Loucy (cell line): Measurements from ENCODE around the gene AKT1.

Experiments
- H2AFZ ChIP-seq: fragments of 200-600 bp; sonication (generic); 2 replicates; pipeline ENCODE4 v1.6.0; 2016; ENCODE audit warnings: antibody characterized with exemption, mild to moderate bottlenecking, low read length, moderate library complexity
- H3F3A ChIP-seq: fragments of 200-600 bp; 2 replicates; pipeline ENCODE4 v1.6.0; 2016; ENCODE audit warnings: antibody characterized with exemption, low read depth, mild to moderate bottlenecking
- H3K27me3 ChIP-seq: fragments of 200-600 bp; sonication (generic); 2 replicates; pipeline ENCODE4 v1.6.1; 2014; ENCODE audit warnings: low read length, mild to moderate bottlenecking; ENCODE audit not compliant: insufficient read depth, poor library complexity, severe bottlenecking
- H3K36me3 ChIP-seq: fragments of 200-600 bp; sonication (generic); 2 replicates; pipeline ENCODE4 v1.6.1; 2016; ENCODE audit warnings: low read length; ENCODE audit not compliant: insufficient read depth
- H3K4me1 ChIP-seq: fragments of 200-600 bp; sonication (generic); 2 replicates; pipeline ENCODE4 v1.5.1; 2014; ENCODE audit warnings: low read length, mild to moderate bottlenecking; ENCODE audit not compliant: insufficient read depth, poor library complexity, severe bottlenecking
- H3K4me2 ChIP-seq: fragments of 200-600 bp; sonication (generic); 2 replicates; pipeline ENCODE4 v1.6.0; 2014; ENCODE audit warnings: antibody characterized with exemption, low read length, low read depth, mild to moderate bottlenecking; ENCODE audit not compliant: poor library complexity, severe bottlenecking
- H3K4me3 ChIP-seq: fragments of 200-600 bp; sonication (generic); 2 replicates; pipeline ENCODE4 v1.5.1; 2014; ENCODE audit warnings: low read length, mild to moderate bottlenecking, mixed read lengths; ENCODE audit not compliant: poor library complexity, severe bottlenecking
- H3K79me2 ChIP-seq: fragments of 200-600 bp; sonication (generic); 2 replicates; pipeline ENCODE4 v1.6.1; 2014; ENCODE audit warnings: low read length; ENCODE audit not compliant: insufficient read depth
- H3K9ac ChIP-seq: fragments of 200-600 bp; sonication (generic); 2 replicates; pipeline ENCODE4 v1.6.0; 2014; ENCODE audit warnings: mild to moderate bottlenecking, low read depth, low read length, moderate library complexity; ENCODE audit not compliant: poor library complexity, severe bottlenecking
- H3K9me2 ChIP-seq: fragments of 200-600 bp; sonication (generic); replicated peaks from 2 replicates; pipeline ENCODE4 v1.6.1; 2016; ENCODE audit warnings: low read depth, low read length, mixed read lengths
- H3K9me3 ChIP-seq: fragments of 200-600 bp; sonication (generic); 2 replicates; pipeline ENCODE4 v1.6.1; 2014; ENCODE audit warnings: mild to moderate bottlenecking, antibody characterized with exemption, low read length, low read depth; ENCODE audit not compliant: insufficient read depth
- H4K20me1 ChIP-seq: fragments of 200-600 bp; sonication (generic); 2 replicates; pipeline ENCODE4 v1.6.0; 2014; ENCODE audit warnings: antibody characterized with exemption, low read length, mild to moderate bottlenecking; ENCODE audit not compliant: insufficient read depth, poor library complexity, severe bottlenecking
- EZH2phosphoT487 ChIP-seq: fragments of 200-600 bp; IDR thresholded peaks from 2 replicates; pipeline ENCODE4 v1.6.1; 2018; ENCODE audit warnings: antibody characterized with exemption, mild to moderate bottlenecking, moderate library complexity, borderline replicate concordance
- TF ChIP-seq, protein P1 (sequence below): fragments of 200-600 bp; sonication (generic); conservative IDR thresholded peaks from 2 replicates; pipeline ENCODE4 v1.5.1; 2014; ENCODE audit warnings: mild to moderate bottlenecking, antibody characterized with exemption, low read length

AKT1 gene

DNA sequence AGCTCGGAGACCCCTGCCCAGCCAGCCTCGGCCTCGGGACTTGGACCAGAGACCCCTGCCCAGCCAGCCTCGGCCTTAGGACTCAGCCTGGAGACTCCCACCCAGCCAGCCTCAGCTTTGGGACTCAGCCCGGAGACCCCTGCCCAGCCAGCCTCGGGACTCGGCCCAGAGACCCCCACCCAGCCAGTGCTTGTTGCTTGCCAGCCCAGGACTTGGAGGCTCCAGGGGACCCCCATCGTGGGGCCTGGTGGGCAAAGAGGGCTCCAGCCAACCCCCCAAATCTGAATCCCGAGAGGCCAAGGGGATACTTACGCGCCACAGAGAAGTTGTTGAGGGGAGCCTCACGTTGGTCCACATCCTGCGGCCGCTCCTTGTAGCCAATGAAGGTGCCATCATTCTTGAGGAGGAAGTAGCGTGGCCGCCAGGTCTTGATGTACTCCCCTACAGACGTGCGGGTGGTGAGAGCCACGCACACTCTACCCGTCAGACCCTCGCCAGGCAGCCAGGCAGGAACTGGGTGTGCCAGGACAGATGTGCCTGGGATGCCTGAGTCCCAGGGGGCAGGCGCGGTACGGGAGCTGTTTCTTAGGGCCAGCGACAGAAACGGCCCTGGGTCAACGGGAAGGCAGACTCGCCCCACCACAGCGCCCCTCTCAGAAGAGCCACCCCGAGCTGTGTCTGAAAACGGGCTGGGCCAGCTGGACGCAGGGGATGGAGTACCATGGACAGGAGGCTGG, 15.6 kb downstream of the AKT1 start:
- no peaks in the 10 kb centered on the region for H3K4me1 ChIP-seq
- no peak for TF ChIP-seq EZH2phosphoT487
- TF ChIP-seq, protein P1, sequence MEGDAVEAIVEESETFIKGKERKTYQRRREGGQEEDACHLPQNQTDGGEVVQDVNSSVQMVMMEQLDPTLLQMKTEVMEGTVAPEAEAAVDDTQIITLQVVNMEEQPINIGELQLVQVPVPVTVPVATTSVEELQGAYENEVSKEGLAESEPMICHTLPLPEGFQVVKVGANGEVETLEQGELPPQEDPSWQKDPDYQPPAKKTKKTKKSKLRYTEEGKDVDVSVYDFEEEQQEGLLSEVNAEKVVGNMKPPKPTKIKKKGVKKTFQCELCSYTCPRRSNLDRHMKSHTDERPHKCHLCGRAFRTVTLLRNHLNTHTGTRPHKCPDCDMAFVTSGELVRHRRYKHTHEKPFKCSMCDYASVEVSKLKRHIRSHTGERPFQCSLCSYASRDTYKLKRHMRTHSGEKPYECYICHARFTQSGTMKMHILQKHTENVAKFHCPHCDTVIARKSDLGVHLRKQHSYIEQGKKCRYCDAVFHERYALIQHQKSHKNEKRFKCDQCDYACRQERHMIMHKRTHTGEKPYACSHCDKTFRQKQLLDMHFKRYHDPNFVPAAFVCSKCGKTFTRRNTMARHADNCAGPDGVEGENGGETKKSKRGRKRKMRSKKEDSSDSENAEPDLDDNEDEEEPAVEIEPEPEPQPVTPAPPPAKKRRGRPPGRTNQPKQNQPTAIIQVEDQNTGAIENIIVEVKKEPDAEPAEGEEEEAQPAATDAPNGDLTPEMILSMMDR, result no peak
- no peak overlapping the region for H3K4me3 ChIP-seq
- no peak overlapping the region for H3K9ac ChIP-seq
- no peak overlapping the region for H3K4me2 ChIP-seq
- H2AFZ ChIP-seq, result no peak overlapping the region
- H3K9me3 ChIP-seq, result no peaks in the 10 kb centered on the region
- peaks cover 25% of the 10 kb centered on the region; the same call in 1 of the 2 replicates for H3K36me3 ChIP-seq
- H3F3A ChIP-seq, result no peaks in the 10 kb centered on the region
- H3K27me3 ChIP-seq, result no peaks in the 10 kb centered on the region
- H4K20me1 ChIP-seq, result peaks cover 10% of the 10 kb centered on the region
- H3K9me2 ChIP-seq, result no peaks in the 10 kb centered on the region
- H3K79me2 ChIP-seq, result peaks cover 10% of the 10 kb centered on the region; the same call in 1 of the 2 replicates

GRCh38 chr14:104778694-104779331, 16.7 kb downstream of the AKT1 start:
- Histone ChIP-seq H2AFZ (no peak overlapping the region), H4K20me1 (peaks cover 7% of the 10 kb centered on the region), H3F3A (no peaks in the 10 kb centered on the region), H3K79me2 (peaks cover 6% of the 10 kb centered on the region; the same call in 1 of the 2 replicates), H3K9ac (no peak overlapping the region), H3K36me3 (peaks cover 28% of the 10 kb centered on the region; the same call in 1 of the 2 replicates), H3K9me3 (no peaks in the 10 kb centered on the region), H3K4me3 (no peak overlapping the region), H3K4me2 (no peak overlapping the region), H3K9me2 (no peaks in the 10 kb centered on the region), H3K27me3 (no peaks in the 10 kb centered on the region), H3K4me1 (no peaks in the 10 kb centered on the region)
- TF ChIP-seq, protein P1, result no peak
- no peak for TF ChIP-seq EZH2phosphoT487

DNA sequence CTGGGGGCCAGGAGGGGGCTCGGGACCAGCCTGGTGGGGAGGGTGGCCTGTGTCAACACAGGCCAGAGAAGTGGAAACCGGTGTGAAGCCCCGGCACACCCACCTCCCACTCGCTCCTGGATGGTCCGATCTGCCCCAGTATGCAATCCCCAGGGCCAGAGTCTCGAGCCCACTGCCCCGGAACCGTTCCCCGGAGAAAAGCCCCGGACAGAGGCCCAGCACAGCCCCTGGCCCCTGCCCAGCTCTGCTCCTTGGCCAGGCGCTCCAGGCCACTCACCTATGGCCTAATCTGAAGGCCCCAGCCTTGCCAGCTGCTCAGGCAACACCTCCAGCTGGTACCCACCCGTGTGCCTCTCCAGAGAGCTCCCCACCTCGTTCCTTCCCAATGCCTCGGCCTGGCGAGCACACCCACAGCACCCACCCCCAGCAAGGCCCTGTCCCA, 17.7 kb downstream of the AKT1 start:
- H3K9me2 ChIP-seq, result no peaks in the 10 kb centered on the region
- no peaks in the 10 kb centered on the region for H3K27me3 ChIP-seq
- no peaks in the 10 kb centered on the region for H3K4me1 ChIP-seq
- peaks cover 6% of the 10 kb centered on the region; the same call in 1 of the 2 replicates for H3K79me2 ChIP-seq
- no peak for TF ChIP-seq EZH2phosphoT487
- no peak overlapping the region for H3K4me3 ChIP-seq
- H4K20me1 ChIP-seq, result peaks cover 7% of the 10 kb centered on the region
- H3K4me2 ChIP-seq, result no peak overlapping the region
- H2AFZ ChIP-seq, result no peak overlapping the region
- peaks cover 38% of the 10 kb centered on the region; the same call in 1 of the 2 replicates for H3K36me3 ChIP-seq
- H3K9me3 ChIP-seq, result no peaks in the 10 kb centered on the region
- H3F3A ChIP-seq, result no peaks in the 10 kb centered on the region
- no peak overlapping the region for H3K9ac ChIP-seq
